ENCODE results near the gene VWCE. TPM values are rescaled to one million over a fixed set of nuclear protein-coding genes. Genes with fewer than 3 reads are reported as not detected.
"Not testable (repeated sequence)": the region's sequence is repeated elsewhere in the genome, so short reads cannot be mapped to it uniquely, and the experiment has no call there.

The VWCE gene
- total RNA-seq, 2 experiments from 2014 or later, result 0.79 to 5.5 TPM

GRCh38 chr11:61222047-61222446 lies 73.1 kb downstream of the VWCE start, which contains the start of gene PGA4:
PGA4 (plus strand) TSS chr11:61222347; CDS start chr11:61222401, 54 bp downstream.
- CTCF ChIA-PET (ENCODE audit: unreplicated experiment); POLR2A ChIA-PET; intact Hi-C loops (cut with micrococcal nuclease; ENCODE audit: unreplicated experiment): not testable (repeated sequence)

GRCh38 chr11:61219016-61219415 lies 76.1 kb downstream of the VWCE start:
- H3K27ac ChIP-seq (ENCODE audit: low read depth, low read length, poor library complexity, severe bottlenecking); DNase-seq (ENCODE audit: low spot score); H3K9me2 ChIP-seq (ENCODE audit: insufficient read depth, low read length); BruUV-seq (replicated peaks); H3K79me2 ChIP-seq (ENCODE audit: insufficient read depth, low read depth, low read length); H3K4me3 ChIP-seq (ENCODE audit: low read depth, low read length, poor library complexity, severe bottlenecking); intact Hi-C loops (cut with micrococcal nuclease; ENCODE audit: unreplicated experiment); H4K20me1 ChIP-seq (ENCODE audit: insufficient read depth, low read length); CTCF ChIA-PET (ENCODE audit: unreplicated experiment); H3K36me3 ChIP-seq (ENCODE audit: insufficient read depth, low read length); POLR2A ChIA-PET; H3K4me2 ChIP-seq (ENCODE audit: low read length); H3K9me3 ChIP-seq (ENCODE audit: low read length); H2AFZ ChIP-seq (ENCODE audit: low read length); H3K4me1 ChIP-seq (ENCODE audit: insufficient read depth, low read length, poor library complexity, severe bottlenecking): not testable (repeated sequence)

More at GRCh38 chr11:61222047-61222446, 73.1 kb downstream of the VWCE start, which contains the start of gene PGA4:
- H4K20me1 ChIP-seq (ENCODE audit: insufficient read depth, low read length); H3K4me1 ChIP-seq (ENCODE audit: insufficient read depth, low read length, poor library complexity, severe bottlenecking); DNase-seq (ENCODE audit: low spot score); H3K9me2 ChIP-seq (ENCODE audit: insufficient read depth, low read length); H3K4me2 ChIP-seq (ENCODE audit: low read length); H3K4me3 ChIP-seq (ENCODE audit: low read depth, low read length, poor library complexity, severe bottlenecking); H3K79me2 ChIP-seq (ENCODE audit: insufficient read depth, low read depth, low read length); H3K9me3 ChIP-seq (ENCODE audit: low read length); BruUV-seq (replicated peaks); H3K27ac ChIP-seq (ENCODE audit: low read depth, low read length, poor library complexity, severe bottlenecking); H3K36me3 ChIP-seq (ENCODE audit: insufficient read depth, low read length); H2AFZ ChIP-seq (ENCODE audit: low read length): not testable (repeated sequence)

- H3K9me2 ChIP-seq (ENCODE audit: insufficient read depth, low read length); H3K4me3 ChIP-seq (ENCODE audit: low read depth, low read length, poor library complexity, severe bottlenecking); H3K27ac ChIP-seq (ENCODE audit: low read depth, low read length, poor library complexity, severe bottlenecking); H2AFZ ChIP-seq (ENCODE audit: low read length); H3K79me2 ChIP-seq (ENCODE audit: insufficient read depth, low read depth, low read length); H3K9me3 ChIP-seq (ENCODE audit: low read length); BruUV-seq (replicated peaks); H3K36me3 ChIP-seq (ENCODE audit: insufficient read depth, low read length); DNase-seq (ENCODE audit: low spot score); intact Hi-C loops (cut with micrococcal nuclease; ENCODE audit: unreplicated experiment); POLR2A ChIA-PET; CTCF ChIA-PET (ENCODE audit: unreplicated experiment); H3K4me1 ChIP-seq (ENCODE audit: insufficient read depth, low read length, poor library complexity, severe bottlenecking); H4K20me1 ChIP-seq (ENCODE audit: insufficient read depth, low read length); H3K4me2 ChIP-seq (ENCODE audit: low read length): not testable (repeated sequence)
These were observed 76.8 kb downstream of the VWCE start for GRCh38 chr11:61218306-61218705.

GRCh38 chr11:61213711-61214324 lies 81.3 kb downstream of the VWCE start:
- POLR2A ChIA-PET; H3K27ac ChIP-seq (ENCODE audit: low read depth, low read length, poor library complexity, severe bottlenecking); H3K4me1 ChIP-seq (ENCODE audit: insufficient read depth, low read length, poor library complexity, severe bottlenecking); H3K36me3 ChIP-seq (ENCODE audit: insufficient read depth, low read length); CTCF ChIA-PET (ENCODE audit: unreplicated experiment); DNase-seq (ENCODE audit: low spot score); H3K4me2 ChIP-seq (ENCODE audit: low read length); H2AFZ ChIP-seq (ENCODE audit: low read length); H3K9me3 ChIP-seq (ENCODE audit: low read length); BruUV-seq (replicated peaks); H3K9me2 ChIP-seq (ENCODE audit: insufficient read depth, low read length); H3K79me2 ChIP-seq (ENCODE audit: insufficient read depth, low read depth, low read length); H3K4me3 ChIP-seq (ENCODE audit: low read depth, low read length, poor library complexity, severe bottlenecking); intact Hi-C loops (cut with micrococcal nuclease; ENCODE audit: unreplicated experiment); H4K20me1 ChIP-seq (ENCODE audit: insufficient read depth, low read length): not testable (repeated sequence)

- H2AFZ ChIP-seq (ENCODE audit: low read length); BruUV-seq (replicated peaks); POLR2A ChIA-PET; H3K79me2 ChIP-seq (ENCODE audit: insufficient read depth, low read depth, low read length); H3K4me1 ChIP-seq (ENCODE audit: insufficient read depth, low read length, poor library complexity, severe bottlenecking); H4K20me1 ChIP-seq (ENCODE audit: insufficient read depth, low read length); H3K9me3 ChIP-seq (ENCODE audit: low read length); H3K9me2 ChIP-seq (ENCODE audit: insufficient read depth, low read length); H3K4me2 ChIP-seq (ENCODE audit: low read length); H3K27ac ChIP-seq (ENCODE audit: low read depth, low read length, poor library complexity, severe bottlenecking); H3K4me3 ChIP-seq (ENCODE audit: low read depth, low read length, poor library complexity, severe bottlenecking); CTCF ChIA-PET (ENCODE audit: unreplicated experiment); H3K36me3 ChIP-seq (ENCODE audit: insufficient read depth, low read length); DNase-seq (ENCODE audit: low spot score); intact Hi-C loops (cut with micrococcal nuclease; ENCODE audit: unreplicated experiment): not testable (repeated sequence)
These were observed 82.9 kb downstream of the VWCE start for GRCh38 chr11:61212202-61212601.

GRCh38 chr11:61211327-61211952 lies 83.7 kb downstream of the VWCE start:
- BruUV-seq (replicated peaks); H3K4me3 ChIP-seq (ENCODE audit: low read depth, low read length, poor library complexity, severe bottlenecking); H4K20me1 ChIP-seq (ENCODE audit: insufficient read depth, low read length); H3K36me3 ChIP-seq (ENCODE audit: insufficient read depth, low read length); H3K4me2 ChIP-seq (ENCODE audit: low read length); POLR2A ChIA-PET; CTCF ChIA-PET (ENCODE audit: unreplicated experiment); H3K9me3 ChIP-seq (ENCODE audit: low read length); H3K27ac ChIP-seq (ENCODE audit: low read depth, low read length, poor library complexity, severe bottlenecking); H2AFZ ChIP-seq (ENCODE audit: low read length); H3K4me1 ChIP-seq (ENCODE audit: insufficient read depth, low read length, poor library complexity, severe bottlenecking); intact Hi-C loops (cut with micrococcal nuclease; ENCODE audit: unreplicated experiment); H3K79me2 ChIP-seq (ENCODE audit: insufficient read depth, low read depth, low read length); DNase-seq (ENCODE audit: low spot score); H3K9me2 ChIP-seq (ENCODE audit: insufficient read depth, low read length): not testable (repeated sequence)

Data from OCI-LY7 (cell line).